Cardiac muscle cell (in vitro differentiated cells and primary cell): ENCODE results near the gene FAM174B. TPM values are rescaled to one million over a fixed set of nuclear protein-coding genes. Genes with fewer than 3 reads are reported as not detected.

Source experiments
- DNase-seq, 2 donors: peaks; one replicate each; pipeline versions ENCODE4 v3.0.0 to v3.0.0-alpha.2; 2010 to 2017; ENCODE audit warnings: low read depth in 1 of 2, low spot score in 1 of 2
- H3K27ac ChIP-seq: fragments of 200-600 bp; sonication (generic); 2 replicates; pipeline ENCODE4 v1.5.1; 2016
- H3K27me3 ChIP-seq: fragments of 200-600 bp; sonication (generic); 2 replicates; pipeline ENCODE4 v1.6.0; 2016; ENCODE audit warnings: control low read depth
- H3K36me3 ChIP-seq: fragments of 200-600 bp; sonication (generic); 2 replicates; pipeline ENCODE4 v1.5.1; 2016; ENCODE audit warnings: control low read depth
- H3K4me1 ChIP-seq: fragments of 200-600 bp; sonication (generic); 2 replicates; pipeline ENCODE4 v1.8.1; 2017; ENCODE audit warnings: low read depth, mild to moderate bottlenecking, mixed run types
- H3K4me3 ChIP-seq: fragments of 200-600 bp; sonication (generic); 2 replicates; pipeline ENCODE4 v1.5.1; 2016; ENCODE audit warnings: mild to moderate bottlenecking
- H3K9me3 ChIP-seq: fragments of 200-600 bp; sonication (generic); 2 replicates; pipeline ENCODE4 v1.5.1; 2017; ENCODE audit warnings: low read depth, mild to moderate bottlenecking, control low read depth
- CTCF ChIP-seq: IDR thresholded peaks from 2 replicates; pipeline ENCODE4 v1.5.1; 2012; ENCODE audit warnings: low read depth, mild to moderate bottlenecking, low read length
- polyA plus RNA-seq: library from polyadenylated mRNA; unstranded; fragments of >200 nt; fragmentation: Nextera tagmentation; extraction: Ambion mirVana; gene quantifications from 2 replicates; pipeline ENCODE4 v1.2.1, GENCODE V29; 2016
- total RNA-seq: library from RNA; depleted of rRNA; stranded (reverse); fragments of >200 nt; gene quantifications from 2 replicates; pipeline ENCODE4 v1.2.3, GENCODE V29; 2016

FAM174B gene
- total and polyA plus RNA-seq, 2 experiments from 2014 or later = 9.3 to 30.2 TPM

- TF ChIP-seq CTCF = no peak
- Histone ChIP-seq H3K27ac (no peak overlapping the region), H3K4me1 (no peaks in the 10 kb centered on the region), H3K36me3 (no peaks in the 10 kb centered on the region), H3K4me3 (no peak overlapping the region), H3K27me3 (no peaks in the 10 kb centered on the region), H3K9me3 (no peaks in the 10 kb centered on the region)
- no peak for DNase-seq
These were observed 76.1 kb downstream of the FAM174B start for GRCh38 chr15:92579486-92579885.

DNA sequence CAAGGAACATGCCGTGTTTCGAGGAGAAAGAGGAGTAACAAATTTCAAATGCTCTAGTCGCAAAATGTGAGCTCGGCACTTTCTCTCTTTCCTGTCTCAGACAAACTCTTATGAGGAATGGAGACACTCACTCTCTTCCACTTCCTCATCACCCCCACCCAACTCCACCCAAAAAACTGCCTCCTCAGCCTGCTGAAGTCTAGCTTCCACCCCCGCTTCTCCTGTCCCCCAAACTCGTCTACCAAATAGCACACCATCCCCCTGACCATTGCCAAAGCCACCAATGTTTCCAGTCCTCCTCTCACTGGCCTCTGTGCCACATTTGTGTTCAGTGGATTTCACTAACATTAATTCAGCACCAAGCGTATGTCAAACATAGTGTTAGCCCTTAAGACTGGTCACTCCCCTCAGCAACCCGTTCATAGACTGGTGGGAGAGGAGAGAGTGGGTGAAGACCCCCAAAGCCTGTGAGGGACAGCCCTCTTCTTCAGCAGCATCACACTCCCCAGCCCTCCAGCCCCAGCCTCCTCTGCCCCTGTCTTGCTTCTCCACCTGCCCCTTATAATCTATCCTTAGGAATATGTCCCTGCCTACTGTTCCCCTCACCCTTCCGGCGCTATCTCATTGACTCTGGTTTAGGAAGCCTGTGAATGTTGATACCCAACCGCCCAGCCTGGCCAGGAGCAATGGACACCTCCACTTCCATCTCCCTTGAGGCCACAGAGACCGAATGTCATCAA, 77.3 kb downstream of the FAM174B start:
- H3K36me3 ChIP-seq = no peaks in the 10 kb centered on the region
- no peaks in the 10 kb centered on the region for H3K27me3 ChIP-seq
- no peak overlapping the region for H3K4me3 ChIP-seq
- H3K9me3 ChIP-seq = no peaks in the 10 kb centered on the region
- no peak overlapping the region for H3K27ac ChIP-seq
- no peaks in the 10 kb centered on the region for H3K4me1 ChIP-seq
- TF ChIP-seq CTCF = no peak
- DNase-seq = no peak

- Histone ChIP-seq H3K27ac (no peak overlapping the region), H3K9me3 (no peaks in the 10 kb centered on the region), H3K27me3 (no peaks in the 10 kb centered on the region), H3K4me1 (no peaks in the 10 kb centered on the region), H3K4me3 (no peak overlapping the region), H3K36me3 (no peaks in the 10 kb centered on the region)
- DNase-seq = no peak
- TF ChIP-seq CTCF = no peak
These were observed 78.9 kb downstream of the FAM174B start for GRCh38 chr15:92576597-92577200.

DNA sequence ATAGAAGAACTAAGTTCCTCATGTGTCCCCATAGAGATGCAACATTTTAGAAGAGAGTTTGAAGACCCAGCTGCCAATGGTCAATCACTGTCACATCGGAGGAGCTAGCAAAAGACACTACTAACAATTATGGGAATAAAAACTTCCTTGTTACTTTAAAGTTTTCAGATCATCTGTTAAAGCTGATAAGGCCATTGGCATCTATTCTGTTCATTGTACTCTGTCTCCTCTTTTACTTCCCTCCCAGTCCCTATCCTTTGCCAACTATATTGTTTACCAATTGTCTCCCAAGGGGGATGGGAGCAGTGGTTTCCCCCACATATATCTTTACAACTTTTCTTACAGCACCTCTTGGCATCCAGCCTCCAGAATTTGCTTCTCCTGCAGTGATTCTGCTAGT, 81.0 kb downstream of the FAM174B start:
- DNase-seq = no peak
- Histone ChIP-seq H3K4me1 (peaks cover 5% of the 10 kb centered on the region), H3K4me3 (no peak overlapping the region), H3K9me3 (no peaks in the 10 kb centered on the region), H3K27ac (no peak overlapping the region), H3K27me3 (no peaks in the 10 kb centered on the region), H3K36me3 (no peaks in the 10 kb centered on the region)
- no peak for TF ChIP-seq CTCF

- H3K36me3 ChIP-seq = no peaks in the 10 kb centered on the region
- peaks cover 5% of the 10 kb centered on the region for H3K4me1 ChIP-seq
- H3K4me3 ChIP-seq = no peak overlapping the region
- H3K27ac ChIP-seq = no peak overlapping the region
- no peaks in the 10 kb centered on the region for H3K9me3 ChIP-seq
- TF ChIP-seq CTCF = no peak
- DNase-seq = no peak
- no peaks in the 10 kb centered on the region for H3K27me3 ChIP-seq
These were observed 81.4 kb downstream of the FAM174B start for GRCh38 chr15:92574161-92574560.
